ENCODE measurements around the gene M1AP.

Gene M1AP

GRCh38 chr2:74603282-74604000 is 44.7 kb downstream of the M1AP start:
- no peak for DNase-seq
- intact Hi-C loops (cut with DNase I) = no loop called here

GRCh38 chr2:74602586-74603281 is 45.4 kb downstream of the M1AP start:
- DNase-seq = no peak
- intact Hi-C loops (cut with DNase I) = no loop called here

- intact Hi-C loops (cut with DNase I) = no loop called here
- DNase-seq = no peak
These were observed 48.5 kb downstream of the M1AP start for GRCh38 chr2:74599676-74600075.

- intact Hi-C loops (cut with DNase I) = no loop called here
- no peak for DNase-seq
These were observed 50.7 kb downstream of the M1AP start for GRCh38 chr2:74597410-74597809.

GRCh38 chr2:74596584-74596983 is 51.5 kb downstream of the M1AP start:
- no peak for DNase-seq
- intact Hi-C loops (cut with DNase I) = no loop called here

GRCh38 chr2:74593826-74594772 is 54.0 kb downstream of the M1AP start:
- no peak for DNase-seq
- intact Hi-C loops (cut with DNase I) = no loop called here

- no peak for DNase-seq
- intact Hi-C loops (cut with DNase I) = loop anchor here (5.0 kb wide), 1 partner anchor 106 kb away; the partner anchor contains the start of genes CCDC142 and TTC31
These were observed 59.5 kb downstream of the M1AP start for GRCh38 chr2:74588664-74589063.

- peak; percentile 9 to 83 (median 62) for DNase-seq
- intact Hi-C loops (cut with DNase I) = loop anchor here (5.0 kb wide), 1 partner anchor 105 kb away; the partner anchor contains the start of genes CCDC142 and TTC31
These were observed 60.4 kb downstream of the M1AP start for GRCh38 chr2:74587664-74588277.

GRCh38 chr2:74585406-74586185 is 62.5 kb downstream of the M1AP start:
- DNase-seq = peak in 27 of 42 donors; percentile 7 to 66 (median 29)
- intact Hi-C loops (cut with DNase I) = loop anchor here (5.0 kb wide), 1 partner anchor 103 kb away; the partner anchor contains the start of genes CCDC142 and TTC31

- no peak for DNase-seq
- intact Hi-C loops (cut with DNase I) = no loop called here
These were observed 64.0 kb downstream of the M1AP start for GRCh38 chr2:74584088-74584645.

- no peak for DNase-seq
- intact Hi-C loops (cut with DNase I) = no loop called here
These were observed 64.6 kb downstream of the M1AP start for GRCh38 chr2:74583504-74583903.

- intact Hi-C loops (cut with DNase I) = no loop called here
- no peak for DNase-seq
These were observed 65.9 kb downstream of the M1AP start for GRCh38 chr2:74582184-74582583.

GRCh38 chr2:74581463-74581862 is 66.7 kb downstream of the M1AP start:
- no peak for DNase-seq
- intact Hi-C loops (cut with DNase I) = no loop called here

- no peak for DNase-seq
- intact Hi-C loops (cut with DNase I) = no loop called here
These were observed 69.7 kb downstream of the M1AP start for GRCh38 chr2:74578408-74578807.

GRCh38 chr2:74577448-74577847 is 70.7 kb downstream of the M1AP start:
- DNase-seq = no peak

GRCh38 chr2:74576863-74577229 is 71.3 kb downstream of the M1AP start:
- intact Hi-C loops (cut with DNase I) = no loop called here
- peak in 9 of 42 donors; percentile 12 to 46 (median 22) for DNase-seq

More at GRCh38 chr2:74577448-74577847, 70.7 kb downstream of the M1AP start:
- intact Hi-C loops (cut with DNase I) = no loop called here

- DNase-seq = no peak
- intact Hi-C loops (cut with DNase I) = no loop called here
These were observed 71.8 kb downstream of the M1AP start for GRCh38 chr2:74576211-74576862.

Data from head of caudate nucleus (tissue), 42 donors.